ENCODE results near the gene BCAT1.

DNA sequence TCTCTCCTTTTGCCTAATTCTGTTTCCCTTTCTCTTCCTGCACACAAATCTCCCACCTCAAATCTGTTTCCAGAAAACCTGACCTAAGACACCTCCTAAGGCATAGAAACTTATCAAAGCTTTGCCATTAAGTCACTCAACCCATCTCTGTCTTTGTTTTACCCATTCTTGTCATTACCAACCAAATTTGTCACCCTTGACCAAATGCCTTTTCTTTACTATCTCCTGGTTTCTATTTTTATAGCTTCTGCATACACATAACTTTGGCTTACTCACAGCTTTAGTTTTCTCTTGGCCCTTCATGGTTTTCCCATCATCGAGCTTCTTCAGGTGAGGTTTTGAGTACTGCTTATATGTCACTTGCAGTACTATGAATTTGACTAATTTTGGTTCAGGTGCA is 184.2 kb downstream of the BCAT1 start:
- TF ChIP-seq POLR2AphosphoS5 (IDR thresholded peaks at IDR 0.05) (no peak), CTCF (IDR thresholded peaks at IDR 0.05) (no peak)

Measured in transverse colon (tissue), 4 donors.